Breast epithelium (tissue), 3 donors: Measurements from ENCODE around the gene TRPM2.

ENCODE experiments used
- CTCF ChIP-seq, 3 donors: fragments of 450-650 bp; IDR thresholded peaks; one replicate each; pipeline ENCODE4 v1.5.1; 2016 to 2017; ENCODE audit warnings: antibody characterized with exemption in 3 of 3, mild to moderate bottlenecking in 3 of 3, moderate library complexity in 3 of 3
- POLR2A ChIP-seq: fragments of 450-650 bp; IDR thresholded peaks from one replicate; pipeline ENCODE4 v1.6.1; 2016; ENCODE audit warnings: antibody characterized with exemption, mild to moderate bottlenecking, moderate library complexity

GRCh38 chr21:44348861-44349260 is 4.6 kb upstream of the TRPM2 start:
- no peak for TF ChIP-seq CTCF (IDR thresholded peaks at IDR 0.05)
- TF ChIP-seq POLR2A: no peak
